ENCODE measurements around the gene MAP3K10. TPM values are rescaled to one million over a fixed set of nuclear protein-coding genes. Genes with fewer than 3 reads are reported as not detected.
"Not testable (repeated sequence)": the region's sequence is repeated elsewhere in the genome, so short reads cannot be mapped to it uniquely, and the experiment has no call there.

Gene MAP3K10
- 10 to 100 TPM in 2 of 3 donors, 1 to 10 TPM in 1; 6.1 to 13.5 (median 10.2) TPM for total RNA-seq

- intact Hi-C loops (cut with DNase I; ENCODE audit: low total_unique reads) = no loop called here
Observed at GRCh38 chr19:40190891-40191835, at the start of gene MAP3K10. Gene MAP3K10, plus strand, starts transcription at chr19:40191426. Its CDS starts 606 bp downstream, at chr19:40192032.

GRCh38 chr19:40141551-40141950 lies 49.7 kb upstream of the MAP3K10 start:
- Histone ChIP-seq H3K36me3 (no peaks in the 10 kb centered on the region), H3K27ac (no peak overlapping the region), H3K27me3 (peaks cover 0 to 10% of the 10 kb centered on the region in 2 donors), H3K9me3 (peaks cover 0 to 5% of the 10 kb centered on the region in 2 donors), H3K4me3 (no peak overlapping the region), H3K4me1 (no peaks in the 10 kb centered on the region)
- intact Hi-C loops (cut with DNase I; ENCODE audit: low total_unique reads) = no loop called here
- no peak for TF ChIP-seq POLR2AphosphoS5 (IDR thresholded peaks at IDR 0.05)
- no peak for TF ChIP-seq POLR2A (IDR thresholded peaks at IDR 0.05)
- TF ChIP-seq CTCF (IDR thresholded peaks at IDR 0.05) = no peak
- DNase-seq (ENCODE audit: low spot score in 2 of 2) = no peak

More at GRCh38 chr19:40190891-40191835, at the start of gene MAP3K10:
- Histone ChIP-seq H3K4me1 (peaks cover 0 to 10% of the 10 kb centered on the region in 2 donors), H3K36me3 (no peaks in the 10 kb centered on the region), H3K27me3 (no peaks in the 10 kb centered on the region), H3K27ac (peak within 1 kb of the TSS; percentile 81 to 94), H3K9me3 (no peaks in the 10 kb centered on the region), H3K4me3 (peak within 1 kb of the TSS; percentile 95 to 96 (median 96))
- no peak for TF ChIP-seq POLR2A (IDR thresholded peaks at IDR 0.05)
- TF ChIP-seq POLR2AphosphoS5 (IDR thresholded peaks at IDR 0.05) = peak in 1 of 3 donors; percentile 39
- DNase-seq (ENCODE audit: low spot score in 2 of 2) = no peak

- no peak for DNase-seq (ENCODE audit: low spot score in 2 of 2)
- TF ChIP-seq POLR2AphosphoS5 (IDR thresholded peaks at IDR 0.05) (no peak), POLR2A (IDR thresholded peaks at IDR 0.05) (no peak), CTCF (IDR thresholded peaks at IDR 0.05) (no peak)
- Histone ChIP-seq H3K9me3 (peaks cover 0 to 3% of the 10 kb centered on the region in 2 donors), H3K4me1 (no peaks in the 10 kb centered on the region), H3K36me3 (no peaks in the 10 kb centered on the region), H3K27me3 (no peaks in the 10 kb centered on the region), H3K27ac (no peak overlapping the region), H3K4me3 (no peak overlapping the region)
- intact Hi-C loops (cut with DNase I; ENCODE audit: low total_unique reads) = no loop called here
Observed at GRCh38 chr19:40143612-40144011, 47.6 kb upstream of the MAP3K10 start.

DNA sequence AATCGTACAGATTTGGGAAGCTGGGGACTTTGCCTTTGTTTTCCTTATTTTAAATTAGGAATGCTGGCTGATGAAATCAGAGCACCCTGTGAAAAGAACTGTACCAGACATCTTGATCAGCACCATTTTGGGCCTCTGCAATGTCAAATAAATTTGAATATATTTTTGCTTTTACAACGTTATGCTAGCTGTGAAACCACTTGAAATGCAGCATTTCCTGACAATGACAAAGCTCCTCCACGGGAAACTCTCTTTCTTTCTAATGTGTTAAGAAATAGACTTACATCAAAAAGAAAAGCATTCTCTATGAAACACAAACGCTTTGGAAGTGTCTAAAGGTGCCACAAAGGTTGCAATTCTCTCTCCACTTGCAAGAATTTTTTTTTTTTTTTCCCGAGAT lies 47.1 kb upstream of the MAP3K10 start:
- Histone ChIP-seq H3K4me3 (no peak overlapping the region), H3K4me1 (no peaks in the 10 kb centered on the region), H3K9me3 (no peaks in the 10 kb centered on the region), H3K36me3 (no peaks in the 10 kb centered on the region), H3K27ac (no peak overlapping the region), H3K27me3 (no peaks in the 10 kb centered on the region)
- no peak for DNase-seq (ENCODE audit: low spot score in 2 of 2)
- TF ChIP-seq CTCF (IDR thresholded peaks at IDR 0.05) (no peak), POLR2A (IDR thresholded peaks at IDR 0.05) (no peak), POLR2AphosphoS5 (IDR thresholded peaks at IDR 0.05) (no peak)
- intact Hi-C loops (cut with DNase I; ENCODE audit: low total_unique reads) = no loop called here

- Histone ChIP-seq H3K36me3 (no peaks in the 10 kb centered on the region), H3K9me3 (no peaks in the 10 kb centered on the region), H3K4me1 (no peaks in the 10 kb centered on the region), H3K27me3 (no peaks in the 10 kb centered on the region), H3K4me3 (no peak overlapping the region), H3K27ac (no peak overlapping the region)
- DNase-seq (ENCODE audit: low spot score in 2 of 2) = no peak
- intact Hi-C loops (cut with DNase I; ENCODE audit: low total_unique reads) = no loop called here
- TF ChIP-seq CTCF (IDR thresholded peaks at IDR 0.05) = no peak
- TF ChIP-seq POLR2A (IDR thresholded peaks at IDR 0.05) = no peak
- no peak for TF ChIP-seq POLR2AphosphoS5 (IDR thresholded peaks at IDR 0.05)
Observed at GRCh38 chr19:40144947-40145748, 46.1 kb upstream of the MAP3K10 start.

GRCh38 chr19:40145749-40146029 lies 45.5 kb upstream of the MAP3K10 start:
- H3K4me1 ChIP-seq; H3K4me3 ChIP-seq; intact Hi-C loops (cut with DNase I; ENCODE audit: low total_unique reads); H3K9me3 ChIP-seq; H3K27me3 ChIP-seq; H3K36me3 ChIP-seq; H3K27ac ChIP-seq; DNase-seq (ENCODE audit: low spot score in 2 of 2): not testable (repeated sequence)

Data from breast epithelium (tissue), 4 donors.